Measurements from ENCODE around the gene LIG1.
A peak's percentile ranks its signal among the peaks of the same experiment; 100 is the strongest.
"Not testable (repeated sequence)": the region's sequence is repeated elsewhere in the genome, so short reads cannot be mapped to it uniquely, and the experiment has no call there.

The LIG1 gene

GRCh38 chr19:48102870-48103751 is 67.0 kb downstream of the LIG1 start:
- peak; percentile 80 for TF ChIP-seq CTCF (IDR thresholded peaks at IDR 0.05; ENCODE audit: low read depth, low read length, missing control alignments)
- DNase-seq (ENCODE audit: extremely low read depth, low read depth): no peak
- no peak overlapping the region for H3K4me3 ChIP-seq (replicated peaks; ENCODE audit: low read depth, low read length)

- TF ChIP-seq CTCF (IDR thresholded peaks at IDR 0.05; ENCODE audit: low read depth, low read length, missing control alignments): no peak
- no peak for DNase-seq (ENCODE audit: extremely low read depth, low read depth)
Observed at GRCh38 chr19:48095612-48096175, 74.5 kb downstream of the LIG1 start.

GRCh38 chr19:48094855-48095203 is 75.3 kb downstream of the LIG1 start:
- no peak for DNase-seq (ENCODE audit: extremely low read depth, low read depth)
- no peak for TF ChIP-seq CTCF (IDR thresholded peaks at IDR 0.05; ENCODE audit: low read depth, low read length, missing control alignments)
- no peak overlapping the region for H3K4me3 ChIP-seq (replicated peaks; ENCODE audit: low read depth, low read length)

More at GRCh38 chr19:48095612-48096175, 74.5 kb downstream of the LIG1 start:
- H3K4me3 ChIP-seq (replicated peaks; ENCODE audit: low read depth, low read length): no peak overlapping the region

GRCh38 chr19:48094129-48094854 is 75.9 kb downstream of the LIG1 start:
- H3K4me3 ChIP-seq (replicated peaks; ENCODE audit: low read depth, low read length): no peak overlapping the region
- DNase-seq (ENCODE audit: extremely low read depth, low read depth): no peak
- no peak for TF ChIP-seq CTCF (IDR thresholded peaks at IDR 0.05; ENCODE audit: low read depth, low read length, missing control alignments)

- peak; percentile 95 for DNase-seq (ENCODE audit: extremely low read depth, low read depth)
- H3K4me3 ChIP-seq (replicated peaks; ENCODE audit: low read depth, low read length): not testable (repeated sequence)
Observed at GRCh38 chr19:48091111-48091718, 78.9 kb downstream of the LIG1 start.

GRCh38 chr19:48090281-48090802 is 79.8 kb downstream of the LIG1 start:
- no peak overlapping the region for H3K4me3 ChIP-seq (replicated peaks; ENCODE audit: low read depth, low read length)
- no peak for TF ChIP-seq CTCF (IDR thresholded peaks at IDR 0.05; ENCODE audit: low read depth, low read length, missing control alignments)
- DNase-seq (ENCODE audit: extremely low read depth, low read depth): no peak

DNA sequence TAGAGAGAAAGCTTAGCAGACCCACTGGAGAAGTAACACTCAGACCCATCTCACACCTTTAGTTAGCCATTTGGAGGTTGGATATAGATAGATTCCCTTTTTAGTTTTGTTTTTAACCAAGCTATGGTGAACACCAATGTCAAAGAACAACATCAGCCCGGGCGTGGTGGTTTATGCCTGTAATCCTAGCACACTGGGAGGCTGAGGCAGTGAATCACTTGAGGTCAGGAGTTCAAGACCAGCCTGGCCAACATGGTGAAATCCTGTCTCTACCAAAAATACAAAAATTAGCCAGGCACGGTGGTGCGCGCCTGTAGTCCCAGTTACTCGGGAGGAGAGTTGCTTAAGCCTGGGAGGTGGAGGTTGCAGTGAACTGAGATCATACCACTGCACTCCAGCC is 81.2 kb downstream of the LIG1 start:
- DNase-seq (ENCODE audit: extremely low read depth, low read depth): not testable (repeated sequence)

More for the DNA sequence above, 81.2 kb downstream of the LIG1 start:
- not testable (repeated sequence) for H3K4me3 ChIP-seq (replicated peaks; ENCODE audit: low read depth, low read length)
